GM12865 (cell line): Measurements from ENCODE around the gene PINK1.

Experiments
- DNase-seq: peaks from one replicate; pipeline ENCODE4 v3.0.0; 2010; ENCODE audit warnings: low read depth
- H3K4me3 ChIP-seq: 2 replicates; pipeline ENCODE4 v1.5.1; 2011; ENCODE audit warnings: mild to moderate bottlenecking, low read depth, low read length, control low read depth
- CTCF ChIP-seq: IDR thresholded peaks from 2 replicates; pipeline ENCODE4 v1.5.1; 2011; ENCODE audit warnings: low read length, control low read depth, low read depth, inconsistent platforms; ENCODE audit not compliant: insufficient read depth; ENCODE audit errors: missing control alignments

Gene PINK1

GRCh38 chr1:20696397-20697333 is 63.4 kb downstream of the PINK1 start:
- peak; percentile 95 for TF ChIP-seq CTCF
- DNase-seq, result peak; percentile 83
- peak overlapping the region; percentile 59 for H3K4me3 ChIP-seq

- TF ChIP-seq CTCF, result no peak
- no peak overlapping the region for H3K4me3 ChIP-seq
- DNase-seq, result no peak
Measured at GRCh38 chr1:20697563-20697962, 64.3 kb downstream of the PINK1 start.

- H3K4me3 ChIP-seq, result no peak overlapping the region
- TF ChIP-seq CTCF, result no peak
- no peak for DNase-seq
Measured at GRCh38 chr1:20698195-20698910, 65.1 kb downstream of the PINK1 start.

- TF ChIP-seq CTCF, result no peak
- no peak overlapping the region for H3K4me3 ChIP-seq
- DNase-seq, result no peak
Measured at GRCh38 chr1:20699558-20699957, 66.3 kb downstream of the PINK1 start.

- no peak for TF ChIP-seq CTCF
- no peak for DNase-seq
- H3K4me3 ChIP-seq, result no peak overlapping the region
Measured at GRCh38 chr1:20700636-20701215, 67.5 kb downstream of the PINK1 start.
